Caco-2 (cell line): ENCODE data around the gene BTAF1. TPM values are rescaled to one million over a fixed set of nuclear protein-coding genes. Genes with fewer than 3 reads are reported as not detected.

Experiments used
- BruUV-seq: library from RNA; stranded (reverse); fragments of 400-500 nt; replicated peaks from 2 replicates; lab custom pipeline; 2021; lab: Mats Ljungman, UMichigan
- CTCF ChIA-PET: fragments of 300-600 bp; sonication (Branson Sonifier 250); formaldehyde crosslinking; loops from one replicate; lab custom pipeline; 2022; ENCODE audit warnings: antibody characterized with exemption; lab: Charles Lee
- POLR2A ChIA-PET: fragments of 300-600 bp; sonication (Branson Sonifier 250); formaldehyde crosslinking; loops from one replicate; lab custom pipeline; 2022; ENCODE audit warnings: antibody characterized with exemption; lab: Charles Lee
- DNase-seq, 2 experiments: peaks; one replicate each; pipeline versions ENCODE4 v3.0.0 to v3.0.0-alpha.2; 2020 to 2022
- H3K27me3 ChIP-seq: replicated peaks from 2 replicates; pipeline ENCODE4 v1.6.0; 2011; ENCODE audit warnings: low read length; ENCODE audit not compliant: control insufficient read depth, insufficient read depth
- H3K36me3 ChIP-seq: 2 replicates; pipeline ENCODE4 v1.5.1; 2011; ENCODE audit warnings: low read length; ENCODE audit not compliant: control insufficient read depth, insufficient read depth
- H3K4me1 ChIP-seq: fragments of 250-450 bp; sonication (Bioruptor Pico); 2 replicates; pipeline ENCODE4 v1.5.1; 2020; ENCODE audit warnings: mild to moderate bottlenecking
- H3K4me3 ChIP-seq: 2 replicates; pipeline ENCODE4 v1.5.1; 2011; ENCODE audit warnings: low read depth, mild to moderate bottlenecking, control low read depth, low read length
- H3K9me3 ChIP-seq: fragments of 250-450 bp; sonication (Bioruptor Pico); 2 replicates; pipeline ENCODE4 v1.5.1; 2020; ENCODE audit warnings: mild to moderate bottlenecking, moderate library complexity
- H3K27ac Mint-ChIP-seq: one replicate; pipeline ENCODE4 v1.8.0; 2022; ENCODE audit warnings: mixed read lengths; ENCODE audit not compliant: unreplicated experiment
- H3K27me3 Mint-ChIP-seq: one replicate; pipeline ENCODE4 v1.8.0; 2022; ENCODE audit warnings: mixed read lengths; ENCODE audit not compliant: insufficient read depth, unreplicated experiment
- H3K36me3 Mint-ChIP-seq: one replicate; pipeline ENCODE4 v1.8.0; 2022; ENCODE audit warnings: mild to moderate bottlenecking, mixed read lengths; ENCODE audit not compliant: insufficient read depth, unreplicated experiment
- H3K4me1 Mint-ChIP-seq: one replicate; pipeline ENCODE4 v1.8.0; 2022; ENCODE audit warnings: low read depth, mixed read lengths; ENCODE audit not compliant: unreplicated experiment
- H3K4me3 Mint-ChIP-seq: one replicate; pipeline ENCODE4 v1.8.0; 2022; ENCODE audit warnings: mild to moderate bottlenecking, moderate library complexity, mixed read lengths; ENCODE audit not compliant: unreplicated experiment
- H3K9me3 Mint-ChIP-seq: one replicate; pipeline ENCODE4 v1.8.0; 2022; ENCODE audit warnings: mixed read lengths; ENCODE audit not compliant: unreplicated experiment
- CTCF ChIP-seq, 2 experiments: fragments of 200-600 bp in 1 of 2; IDR thresholded peaks; 1 replicate in 1 of 2; 2 replicates in 1 of 2; pipeline versions ENCODE4 v1.5.1 to v1.8.0; 2011 to 2022; ENCODE audit warnings: antibody characterized with exemption in 1 of 2, control low read depth in 1 of 2, inconsistent platforms in 1 of 2, low read depth in 1 of 2, low read length in 1 of 2, mild to moderate bottlenecking in 1 of 2, moderate library complexity in 1 of 2; ENCODE audit not compliant: insufficient read depth in 1 of 2, severe bottlenecking in 1 of 2, unreplicated experiment in 1 of 2
- intact Hi-C: fragments of 100-400 bp; cut with micrococcal nuclease; formaldehyde crosslinking; loops from one replicate; pipeline ENCODE4 v1.10.0; 2022; ENCODE audit not compliant: unreplicated experiment
- total RNA-seq: library from RNA; stranded (reverse); gene quantifications from 2 replicates; pipeline ENCODE4 v1.2.3, GENCODE V29; 2022

The BTAF1 gene
- total RNA-seq, 1 experiment from 2014 or later: 49.7 TPM

GRCh38 chr10:92009445-92009844, 85.9 kb downstream of the BTAF1 start:
- TF ChIP-seq CTCF (IDR thresholded peaks at IDR 0.05; ENCODE audit: insufficient read depth in 1 of 2, low read depth in 1 of 2, low read length in 1 of 2, severe bottlenecking in 1 of 2, unreplicated experiment in 1 of 2): no peak
- Mint-ChIP-seq H3K27ac (no peak overlapping the region), H3K4me3 (no peak overlapping the region), H3K4me1 (no peaks in the 10 kb centered on the region), H3K9me3 (no peaks in the 10 kb centered on the region), H3K27me3 (no peaks in the 10 kb centered on the region), H3K36me3 (peaks cover 70% of the 10 kb centered on the region)
- DNase-seq: no peak
- peaks cover 5% of the 10 kb centered on the region for H3K36me3 ChIP-seq
- H3K4me1 ChIP-seq: no peaks in the 10 kb centered on the region
- no TSS peak for BruUV-seq
- ChIA-PET POLR2A (interaction anchor here (0.5 kb wide), 1 partner anchor 38 kb away, joined by 8 read pairs; no protein-coding TSS in a partner anchor), CTCF (no interaction called here)
- H3K4me3 ChIP-seq: no peak overlapping the region
- H3K27me3 ChIP-seq: no peaks in the 10 kb centered on the region
- H3K9me3 ChIP-seq: no peaks in the 10 kb centered on the region
- intact Hi-C loops: no loop called here

- no peaks in the 10 kb centered on the region for H3K9me3 Mint-ChIP-seq
- POLR2A ChIA-PET: no interaction called here
- no peaks in the 10 kb centered on the region for H3K4me1 ChIP-seq
- BruUV-seq: no TSS peak
- no peak for DNase-seq
- H3K4me3 ChIP-seq: no peak overlapping the region
- H3K4me3 Mint-ChIP-seq: no peak overlapping the region
- intact Hi-C loops: no loop called here
- CTCF ChIA-PET: no interaction called here
- H3K4me1 Mint-ChIP-seq: no peaks in the 10 kb centered on the region
- no peaks in the 10 kb centered on the region for H3K27me3 ChIP-seq
- H3K27me3 Mint-ChIP-seq: no peaks in the 10 kb centered on the region
- H3K36me3 ChIP-seq: peaks cover 5% of the 10 kb centered on the region
- H3K9me3 ChIP-seq: no peaks in the 10 kb centered on the region
- H3K27ac Mint-ChIP-seq: no peak overlapping the region
- no peak for TF ChIP-seq CTCF (IDR thresholded peaks at IDR 0.05; ENCODE audit: insufficient read depth in 1 of 2, low read depth in 1 of 2, low read length in 1 of 2, severe bottlenecking in 1 of 2, unreplicated experiment in 1 of 2)
- H3K36me3 Mint-ChIP-seq: peaks cover 64% of the 10 kb centered on the region
These were observed 86.6 kb downstream of the BTAF1 start for GRCh38 chr10:92010047-92010735.

GRCh38 chr10:92011560-92012214, 88.1 kb downstream of the BTAF1 start:
- ChIA-PET POLR2A (no interaction called here), CTCF (no interaction called here)
- Mint-ChIP-seq H3K36me3 (peaks cover 67% of the 10 kb centered on the region), H3K27me3 (no peaks in the 10 kb centered on the region), H3K4me3 (no peak overlapping the region), H3K9me3 (no peaks in the 10 kb centered on the region), H3K4me1 (no peaks in the 10 kb centered on the region), H3K27ac (no peak overlapping the region)
- TF ChIP-seq CTCF (IDR thresholded peaks at IDR 0.05; ENCODE audit: insufficient read depth in 1 of 2, low read depth in 1 of 2, low read length in 1 of 2, severe bottlenecking in 1 of 2, unreplicated experiment in 1 of 2): no peak
- no peaks in the 10 kb centered on the region for H3K4me1 ChIP-seq
- H3K9me3 ChIP-seq: no peaks in the 10 kb centered on the region
- no peak for DNase-seq
- peaks cover 5% of the 10 kb centered on the region for H3K36me3 ChIP-seq
- no peaks in the 10 kb centered on the region for H3K27me3 ChIP-seq
- intact Hi-C loops: no loop called here
- H3K4me3 ChIP-seq: no peak overlapping the region
- BruUV-seq: no TSS peak
